Stimulated activated CD4-positive, alpha-beta T cell treated with anti-CD3 and anti-CD28 coated beads, TNF-alpha, amount 100 ng/mL, for 1 hour (primary cell): ENCODE measurements around the gene ADO.
A peak's percentile ranks its signal among the peaks of the same experiment; 100 is the strongest.
"Not testable (repeated sequence)": the region's sequence is repeated elsewhere in the genome, so short reads cannot be mapped to it uniquely, and the experiment has no call there.

Experiments
- DNase-seq, 3 donors: peaks; one replicate each; pipeline ENCODE4 v3.0.0-alpha.2; 2020; ENCODE audit warnings: low read depth in 3 of 3, low spot score in 1 of 3

Gene ADO

DNA sequence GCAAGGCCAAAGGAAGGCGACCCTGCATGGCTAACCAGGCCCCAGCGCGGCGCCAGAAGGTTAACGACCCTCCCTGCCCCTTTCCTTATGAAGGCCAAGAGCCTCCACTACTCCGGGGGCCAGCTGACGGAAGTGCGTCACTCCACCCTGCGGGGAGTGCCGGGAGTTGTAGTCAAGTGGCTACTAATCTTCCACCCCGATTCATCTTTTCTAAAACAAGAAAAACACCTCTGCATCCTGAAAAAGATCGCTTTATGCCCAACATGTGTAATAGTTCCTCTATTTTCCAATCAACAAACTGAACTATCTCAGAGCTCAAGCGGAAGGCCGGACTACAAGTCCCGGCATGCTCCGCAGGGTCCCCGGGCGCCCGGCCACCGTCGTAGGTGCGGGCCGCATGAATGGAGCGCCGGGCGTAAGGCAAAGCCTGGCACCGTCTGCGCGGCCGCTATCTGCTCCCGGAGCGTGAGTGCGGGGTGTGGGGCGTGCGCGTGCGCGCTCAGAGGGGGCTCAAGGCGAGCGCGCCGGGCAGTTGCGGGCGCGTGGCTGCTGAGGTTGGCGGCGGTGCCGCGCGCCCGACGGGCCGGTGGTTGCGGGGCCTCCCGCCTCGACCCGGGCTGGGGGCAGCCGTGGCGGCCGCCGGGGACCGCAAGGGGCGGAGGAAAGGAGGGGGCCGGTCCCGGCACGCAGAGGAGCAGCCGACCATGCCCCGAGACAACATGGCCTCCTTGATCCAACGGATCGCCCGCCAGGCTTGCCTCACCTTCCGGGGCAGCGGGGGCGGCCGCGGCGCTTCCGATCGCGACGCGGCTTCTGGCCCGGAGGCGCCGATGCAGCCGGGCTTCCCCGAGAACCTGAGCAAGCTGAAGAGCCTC lies at the start of gene ADO:
ADO (plus strand) TSS at position 365 of the 875 bp plus-strand sequence; CDS start at position 705, 340 bp downstream.
- peak in 2 of 3 donors; percentile 47 to 69 for DNase-seq

- DNase-seq, result no peak
These were observed 49.6 kb upstream of the ADO start for GRCh38 chr10:62754963-62755362.

GRCh38 chr10:62755662-62756653 lies 48.6 kb upstream of the ADO start:
- no peak for DNase-seq

DNA sequence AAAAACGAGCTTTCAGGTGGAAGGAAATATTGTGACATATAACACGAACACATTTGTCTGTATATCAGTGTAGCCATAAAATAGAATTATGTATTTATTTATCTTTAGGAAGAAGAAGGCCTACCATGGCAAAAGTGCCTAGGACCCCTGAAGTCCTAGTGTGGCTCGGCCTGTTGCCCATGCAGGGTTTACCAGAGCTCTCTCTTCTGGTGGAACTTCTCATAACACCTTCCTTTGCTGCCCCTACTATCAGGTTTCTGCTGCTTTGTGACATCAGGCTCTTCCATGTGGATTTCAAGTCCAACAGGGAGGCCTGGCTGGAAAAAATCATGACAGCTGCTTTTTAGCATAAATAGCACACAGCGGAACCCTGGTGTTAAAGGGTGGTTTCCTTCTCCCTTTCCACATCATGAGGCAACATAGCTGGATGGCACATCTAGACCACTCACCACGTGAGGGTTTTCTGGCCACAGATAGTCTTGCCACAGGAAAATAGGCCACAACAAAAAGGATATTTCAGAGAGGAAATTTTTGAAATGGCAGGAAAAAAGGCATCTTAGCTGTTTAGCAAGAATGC lies 44.8 kb upstream of the ADO start:
- no peak for DNase-seq

DNA sequence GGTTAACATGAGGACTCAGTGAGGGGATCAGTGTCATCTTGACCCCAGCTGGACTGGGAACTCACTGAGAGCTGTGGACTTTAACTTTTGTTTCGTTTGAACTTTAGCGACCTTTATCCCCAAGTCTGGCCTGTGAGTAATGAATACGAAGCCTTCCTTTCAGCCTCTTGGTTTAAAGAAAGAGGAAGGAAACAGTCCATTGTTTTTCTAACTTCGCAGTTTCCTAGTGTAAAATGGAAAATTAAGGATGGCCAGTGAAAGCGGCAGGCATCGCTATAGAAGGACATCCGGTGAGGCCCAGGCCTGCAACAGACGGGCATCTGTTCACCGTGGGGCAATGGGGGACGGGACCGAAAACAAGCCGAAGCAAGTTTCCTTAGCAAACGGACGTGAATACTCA lies 44.1 kb upstream of the ADO start:
- DNase-seq, result no peak

GRCh38 chr10:62761115-62761514 lies 43.4 kb upstream of the ADO start:
- no peak for DNase-seq

DNA sequence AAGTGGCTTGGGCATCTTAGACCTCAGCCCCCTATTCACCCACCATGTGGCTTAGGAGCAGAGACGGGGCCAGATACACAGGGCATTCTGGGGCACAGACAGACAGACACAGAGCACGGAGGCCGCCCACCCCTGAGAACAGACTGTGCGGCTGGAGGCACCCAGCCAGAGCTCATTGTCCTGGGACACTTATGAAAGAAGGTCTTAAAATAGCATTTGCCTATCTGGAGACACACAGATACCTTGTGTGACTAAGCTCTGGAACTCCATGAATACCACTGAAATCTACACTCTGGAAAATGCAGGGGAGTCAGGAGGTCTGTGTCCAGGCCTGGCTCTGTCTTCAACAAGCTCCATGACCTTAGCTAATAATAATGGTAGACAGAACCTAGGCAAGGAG lies 41.4 kb upstream of the ADO start:
- no peak for DNase-seq

DNA sequence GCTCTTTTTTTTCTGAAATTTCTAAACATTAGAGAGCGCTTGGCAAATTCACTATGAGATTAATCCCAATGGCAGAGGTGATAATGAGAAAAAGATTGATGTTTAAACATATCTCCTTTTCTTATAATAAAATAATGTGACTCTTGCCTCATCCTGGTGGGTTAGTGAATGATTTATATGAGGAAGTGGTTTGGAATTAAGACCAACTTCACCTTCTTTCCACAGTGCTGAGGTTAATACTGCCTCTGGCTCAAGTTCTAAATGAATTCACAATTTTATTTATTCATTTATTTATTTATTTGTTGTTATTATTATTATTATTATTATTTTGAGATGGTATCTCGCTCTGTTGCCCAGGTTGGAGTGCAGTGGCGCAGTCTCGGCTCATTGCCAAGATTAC lies 40.5 kb upstream of the ADO start:
- DNase-seq, result no peak

DNA sequence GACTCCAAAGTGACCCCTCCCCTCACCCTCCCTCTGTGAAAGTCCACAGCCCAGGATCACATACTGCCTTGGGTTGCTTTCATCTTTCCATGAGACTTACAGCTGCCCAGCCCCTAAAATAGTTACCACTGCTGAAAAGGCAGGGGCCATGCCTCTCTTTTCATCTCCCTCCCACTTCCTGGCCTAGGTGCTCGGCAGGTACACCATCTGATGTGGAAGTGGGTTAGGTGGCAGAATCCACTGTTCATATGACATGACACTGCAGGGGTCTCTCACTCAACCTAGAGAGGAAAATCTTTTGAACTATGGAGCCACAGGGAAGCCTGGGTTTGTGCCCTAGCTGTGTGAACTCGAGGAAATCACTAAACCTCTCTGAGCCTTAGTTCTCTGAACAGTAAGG lies 38.8 kb upstream of the ADO start:
- no peak for DNase-seq

DNA sequence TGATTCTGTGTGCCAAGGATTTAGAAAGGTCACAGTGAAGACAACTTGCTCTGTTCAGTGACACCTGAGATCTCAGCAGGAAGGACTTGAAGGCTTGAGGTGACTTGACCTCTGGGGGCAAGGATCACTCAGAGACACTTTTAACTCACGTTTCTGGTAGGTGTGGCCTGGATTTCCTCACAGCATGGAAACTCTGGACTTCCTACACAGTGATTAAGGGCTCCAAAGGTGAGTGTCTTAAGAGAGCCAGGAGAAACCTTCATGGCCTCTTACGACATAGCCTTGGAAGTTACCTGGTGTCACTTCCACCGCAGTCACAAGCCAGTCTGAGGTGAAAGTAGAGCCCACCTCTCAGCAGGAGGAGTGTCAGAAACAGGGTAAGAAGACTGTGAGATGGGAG lies 38.1 kb upstream of the ADO start:
- no peak for DNase-seq

DNA sequence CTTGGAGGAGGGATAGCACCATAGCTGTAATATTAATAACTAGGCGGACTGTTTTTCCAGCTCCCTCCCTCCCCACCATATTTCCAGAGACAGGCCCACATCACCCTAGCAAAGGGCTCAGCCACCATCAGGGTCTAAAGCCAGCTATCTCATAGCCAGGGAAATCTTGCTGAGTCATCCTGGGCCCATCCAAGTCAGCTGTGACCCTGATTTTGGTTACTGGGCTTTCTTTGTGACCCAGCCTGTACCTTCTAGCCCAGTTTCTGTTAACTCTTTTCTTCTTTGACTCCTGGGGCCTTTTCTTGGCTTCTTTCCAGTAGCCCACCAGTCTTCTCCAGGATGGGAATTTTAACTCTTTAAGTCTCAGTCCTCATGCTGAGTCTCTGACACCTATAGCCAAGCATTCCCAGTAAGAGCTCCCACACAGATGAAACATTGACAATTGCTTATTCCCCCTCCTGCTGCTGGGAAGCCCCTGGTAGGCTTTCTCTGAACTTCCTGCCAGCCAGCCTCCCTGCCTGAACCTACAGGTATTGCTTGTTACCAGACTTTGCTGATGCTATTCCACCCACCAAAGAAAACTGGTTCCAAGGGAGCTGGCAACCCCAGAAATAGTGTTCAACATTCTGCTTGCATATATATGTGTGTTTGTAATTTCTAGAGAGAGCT lies 34.8 kb upstream of the ADO start:
- no peak for DNase-seq

- no peak for DNase-seq
These were observed 32.1 kb upstream of the ADO start for GRCh38 chr10:62772186-62772974.

DNA sequence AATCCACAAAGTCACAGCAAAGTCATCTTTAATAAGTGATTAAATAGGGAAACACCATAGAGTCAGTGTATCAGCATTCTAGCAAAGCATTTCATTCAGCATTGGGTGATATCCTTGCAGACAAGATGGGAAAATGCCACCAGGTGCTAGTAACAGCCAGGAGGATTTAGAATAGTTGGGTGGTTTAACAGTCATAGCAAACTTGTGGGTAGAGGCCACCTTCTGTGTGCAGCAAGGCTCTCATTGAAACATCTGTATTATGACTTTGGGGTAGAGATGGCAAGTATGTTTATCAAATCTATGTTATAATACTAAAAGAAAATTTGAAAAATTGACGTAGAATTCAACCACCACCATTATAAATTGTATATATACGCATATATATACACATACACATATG lies 26.4 kb upstream of the ADO start:
- DNase-seq, result no peak

GRCh38 chr10:62779487-62780248 lies 24.9 kb upstream of the ADO start:
- peak; percentile 61 to 79 (median 61) for DNase-seq

GRCh38 chr10:62784537-62784936 lies 20.0 kb upstream of the ADO start:
- not testable (repeated sequence) for DNase-seq

- not testable (repeated sequence) for DNase-seq
These were observed 16.2 kb upstream of the ADO start for GRCh38 chr10:62788285-62788684.

GRCh38 chr10:62788861-62789467 lies 15.6 kb upstream of the ADO start:
- no peak for DNase-seq

DNA sequence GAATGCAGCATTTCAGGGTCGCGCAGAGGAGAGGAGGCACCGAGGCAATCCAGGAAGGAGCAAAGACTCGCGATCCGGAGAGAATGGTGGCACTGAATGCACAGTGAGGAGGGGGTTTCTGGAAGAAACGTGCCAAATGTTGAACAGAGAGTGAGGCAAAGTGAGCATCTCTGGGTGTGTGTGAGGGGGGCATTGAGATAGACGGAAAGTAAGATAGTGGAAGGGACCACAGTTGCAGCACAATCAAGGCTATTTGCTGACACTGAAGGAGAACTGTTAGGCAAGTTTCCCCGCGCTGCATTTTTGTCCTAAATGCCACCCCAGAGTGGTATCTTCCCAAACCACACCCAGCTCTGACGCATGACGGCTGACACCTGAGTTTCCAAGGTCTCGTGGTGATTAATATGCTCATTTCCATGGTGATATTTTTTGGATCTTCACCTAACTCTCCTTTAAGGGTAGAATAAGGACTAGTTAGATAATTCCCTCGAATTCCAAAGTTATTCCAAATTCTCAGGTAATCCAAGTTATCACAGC lies 14.4 kb upstream of the ADO start:
- DNase-seq, result no peak

DNA sequence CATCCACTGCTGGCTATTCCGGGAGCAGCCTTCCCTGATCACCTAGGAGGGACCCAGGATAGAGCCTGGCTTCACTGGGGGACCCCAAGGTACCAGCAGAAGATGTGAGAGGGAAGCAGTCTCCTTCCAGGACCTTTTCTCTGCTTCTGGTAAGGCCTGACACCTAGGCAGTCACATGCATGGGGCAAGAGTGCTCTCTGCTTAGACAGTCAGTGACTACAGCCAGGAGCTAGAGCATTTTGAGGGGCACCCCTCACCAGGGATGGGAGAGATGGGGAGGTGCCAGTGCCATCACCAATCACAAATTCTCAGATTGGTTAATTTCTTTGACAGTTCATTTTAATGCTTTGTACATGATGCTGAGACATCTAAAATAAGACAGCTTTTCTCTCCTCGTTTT lies 13.9 kb upstream of the ADO start:
- no peak for DNase-seq
